NCI-H1092 treated with DMSO at 0.1 percent for 48 hours (cell line): Measurements from ENCODE around the gene CELA2A.
"Not testable (repeated sequence)": the region's sequence is repeated elsewhere in the genome, so short reads cannot be mapped to it uniquely, and the experiment has no call there.

Source experiments
- DNase-seq: peaks from one replicate; lab custom pipeline; 2025; lab: John Stamatoyannopoulos, UW

CELA2A gene

DNA sequence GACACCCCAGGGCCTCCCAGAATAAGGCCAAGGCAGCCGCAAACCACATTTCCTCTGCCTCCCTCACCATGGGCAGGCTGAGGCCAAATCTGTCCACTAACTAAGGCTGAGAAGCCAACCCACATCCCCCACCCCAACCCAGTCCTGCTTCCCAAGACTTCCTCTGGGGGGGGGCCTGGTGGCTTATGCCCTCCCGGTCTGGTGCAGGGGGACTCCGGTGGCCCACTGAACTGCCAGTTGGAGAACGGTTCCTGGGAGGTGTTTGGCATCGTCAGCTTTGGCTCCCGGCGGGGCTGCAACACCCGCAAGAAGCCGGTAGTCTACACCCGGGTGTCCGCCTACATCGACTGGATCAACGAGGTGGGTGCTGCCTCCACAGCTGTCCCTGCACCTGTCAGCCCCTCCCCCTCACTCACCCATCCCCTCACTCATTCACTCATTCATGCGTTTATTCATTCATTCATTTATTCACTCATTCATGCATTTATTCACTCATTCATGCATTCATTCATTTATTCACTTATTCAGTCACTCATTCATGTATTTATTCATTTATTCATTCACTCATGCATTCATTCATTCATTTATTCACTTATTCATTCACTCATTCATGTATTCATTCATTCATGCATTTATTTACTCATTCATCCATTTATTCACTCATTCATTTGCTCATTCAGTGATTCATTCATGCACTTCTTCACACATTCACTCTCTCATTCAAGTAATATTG is 11.0 kb upstream of the CELA2A start:
- no peak for DNase-seq

DNA sequence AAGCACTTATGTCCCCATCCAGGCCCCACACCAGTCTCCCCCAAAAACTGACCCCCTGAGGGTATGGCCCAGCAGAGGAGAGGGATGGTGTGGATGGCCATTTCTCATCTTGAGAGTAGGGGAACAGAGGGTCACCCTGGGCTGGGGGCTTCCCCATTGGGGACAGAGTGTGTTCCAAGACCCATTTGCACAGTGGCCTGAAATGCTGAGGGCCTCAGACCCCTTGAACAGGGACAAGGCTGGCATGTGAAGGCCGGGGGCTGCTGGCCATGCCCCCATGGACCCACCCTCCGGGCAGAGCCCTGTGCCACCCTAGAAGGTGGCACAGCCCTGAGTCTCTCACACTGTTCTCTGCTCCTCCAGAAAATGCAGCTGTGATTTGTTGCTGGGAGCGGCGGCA is 10.3 kb upstream of the CELA2A start:
- no peak for DNase-seq

DNA sequence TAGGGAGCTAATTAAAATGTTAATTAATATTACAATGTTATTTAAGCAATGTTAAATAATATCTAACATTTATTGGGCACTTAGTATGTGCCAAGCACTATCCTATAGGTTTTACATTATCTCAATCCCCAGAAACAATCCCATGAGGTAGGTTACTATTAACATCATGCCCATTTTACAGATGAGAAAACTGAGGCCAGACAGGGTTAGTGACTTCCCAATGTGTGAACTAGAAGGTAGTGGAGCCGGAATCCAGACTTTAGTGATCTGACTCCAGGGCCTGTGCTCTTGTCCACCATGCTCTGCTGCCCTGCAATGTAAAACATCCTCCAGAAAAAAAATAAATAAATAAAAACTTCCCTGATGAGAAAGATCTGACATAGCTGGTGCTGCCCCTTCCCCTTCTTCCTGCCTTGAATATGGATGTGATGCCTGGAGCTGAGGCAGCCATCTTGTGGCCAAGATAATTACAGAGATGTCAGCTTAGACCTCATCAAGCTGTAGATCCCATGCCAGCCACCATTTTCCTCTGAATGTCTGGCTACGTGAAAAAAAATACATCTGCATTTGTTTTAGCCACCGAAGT is 7.6 kb upstream of the CELA2A start:
- DNase-seq: no peak

DNA sequence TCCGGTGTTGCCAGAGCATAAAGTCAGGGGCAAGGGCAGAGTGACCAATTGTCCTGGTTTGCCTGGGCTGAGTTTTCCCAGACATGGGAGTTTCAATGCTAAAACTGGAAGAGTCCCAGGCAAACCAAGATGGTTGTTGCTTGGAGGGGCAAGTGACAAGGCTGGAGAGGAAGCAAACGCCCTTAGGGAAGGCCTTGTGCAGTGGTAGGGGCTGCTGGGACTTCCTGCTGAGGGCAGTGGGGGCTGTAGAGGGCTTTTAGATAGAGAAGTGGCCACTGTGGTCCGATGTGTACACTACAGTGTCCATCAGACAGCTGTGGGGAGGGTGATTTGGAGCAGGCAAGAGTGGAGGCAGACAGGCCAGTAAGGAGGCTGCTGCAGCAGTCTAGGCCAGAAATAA is 7.0 kb upstream of the CELA2A start:
- DNase-seq: no peak

DNA sequence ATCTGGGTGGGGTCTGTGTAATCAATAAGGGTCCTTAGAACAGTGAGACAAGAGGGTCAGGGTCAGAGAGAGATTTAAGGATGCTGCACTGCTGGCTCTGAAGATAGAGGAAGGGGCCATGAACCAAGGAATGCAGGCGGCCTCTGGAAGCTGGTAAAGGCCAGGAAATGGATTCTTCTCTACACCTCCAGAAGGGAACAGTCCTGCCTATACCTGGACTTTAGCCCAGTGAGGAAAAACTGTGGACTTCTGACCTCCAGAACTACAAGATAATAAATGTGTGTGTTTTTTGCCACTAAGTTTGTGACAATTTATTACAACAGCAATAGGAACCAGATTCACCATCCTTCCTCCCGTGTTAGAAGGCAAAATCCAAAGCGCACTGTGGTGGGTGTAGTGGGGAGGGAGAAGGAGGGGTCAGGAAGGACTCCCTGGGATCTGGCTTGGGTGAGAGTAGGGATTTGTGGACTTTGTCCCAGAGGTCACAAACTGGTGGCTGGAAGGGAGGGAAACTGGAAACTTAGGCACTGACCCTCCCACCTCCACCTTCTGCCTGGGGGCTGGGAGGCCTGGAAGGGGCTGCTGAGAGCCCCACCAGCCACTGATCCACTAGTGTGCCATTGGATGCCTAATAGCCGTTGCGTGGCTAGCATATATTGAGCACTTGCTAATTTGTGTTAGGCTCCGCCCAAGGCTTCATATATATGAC is 5.4 kb upstream of the CELA2A start:
- DNase-seq: no peak

DNA sequence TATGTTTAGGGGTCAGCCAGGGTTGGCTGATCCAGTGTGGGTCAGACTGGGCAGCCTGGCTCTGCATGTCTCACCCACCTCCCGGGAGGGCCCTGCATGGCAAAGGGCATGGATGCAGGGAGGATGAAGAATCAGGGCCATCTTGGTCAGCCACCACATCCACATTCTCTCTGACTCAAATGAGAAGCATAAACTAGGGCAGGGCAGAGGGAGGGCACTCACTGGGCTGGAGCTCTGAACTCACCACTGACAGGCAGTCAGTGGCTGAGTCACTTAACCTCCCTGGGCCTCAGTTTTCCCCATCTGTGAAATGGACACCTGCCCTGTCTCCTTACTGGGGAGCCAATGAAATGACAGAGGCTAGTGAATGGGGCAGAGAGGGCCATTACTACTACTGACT is 4.3 kb upstream of the CELA2A start:
- no peak for DNase-seq

DNA sequence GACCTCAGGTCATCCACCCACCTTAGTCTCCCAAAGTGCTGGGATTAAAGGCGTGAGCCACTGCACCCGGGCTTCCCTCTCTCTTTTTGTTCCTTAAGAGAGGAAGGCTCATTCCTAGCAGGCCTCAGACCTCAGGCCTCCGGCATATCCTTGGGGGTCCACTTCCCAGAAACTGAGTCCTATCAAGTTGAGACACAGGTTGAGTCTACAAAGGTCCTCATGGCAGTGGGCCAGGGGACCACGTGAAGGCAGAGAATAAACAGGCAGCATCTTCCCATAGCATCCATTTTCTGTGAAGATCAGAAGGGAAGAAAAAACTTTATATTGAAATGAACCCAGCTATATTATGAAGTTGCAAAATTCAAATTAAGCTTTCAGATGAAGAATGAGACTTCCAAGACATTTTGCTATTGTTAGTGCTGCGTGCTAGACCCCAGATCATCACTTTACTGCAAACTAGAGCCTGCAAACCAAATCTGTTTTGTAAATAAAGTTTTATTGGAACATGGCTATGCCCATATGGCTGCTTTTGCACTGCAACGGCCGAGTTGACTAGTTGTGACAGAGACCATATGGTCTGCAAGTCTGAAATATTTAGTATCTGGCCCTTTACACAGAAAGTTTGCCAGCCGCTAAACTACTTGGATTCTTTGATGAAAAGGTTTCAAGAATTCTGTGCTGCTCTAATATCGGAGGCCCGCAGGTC is 3.5 kb upstream of the CELA2A start:
- no peak for DNase-seq

DNA sequence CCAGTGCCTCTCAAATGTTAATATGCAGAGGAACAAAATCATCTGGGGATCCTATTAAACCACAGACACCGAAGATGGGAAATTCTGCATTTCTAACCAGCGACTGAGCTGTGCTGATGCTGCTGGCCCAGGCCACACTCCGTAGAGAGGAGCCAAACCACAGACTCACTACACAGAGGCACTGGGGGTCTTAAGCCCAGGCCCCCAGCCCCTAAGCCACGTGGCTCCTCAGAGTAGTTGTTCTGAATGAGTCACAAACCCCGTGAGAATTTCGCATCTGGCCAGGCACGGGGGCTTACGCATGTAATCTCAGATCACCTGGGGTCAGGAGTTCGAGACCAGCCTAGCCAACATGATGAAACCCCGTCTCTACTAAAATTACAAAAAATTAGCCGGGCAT is 2.8 kb upstream of the CELA2A start:
- DNase-seq: no peak

DNA sequence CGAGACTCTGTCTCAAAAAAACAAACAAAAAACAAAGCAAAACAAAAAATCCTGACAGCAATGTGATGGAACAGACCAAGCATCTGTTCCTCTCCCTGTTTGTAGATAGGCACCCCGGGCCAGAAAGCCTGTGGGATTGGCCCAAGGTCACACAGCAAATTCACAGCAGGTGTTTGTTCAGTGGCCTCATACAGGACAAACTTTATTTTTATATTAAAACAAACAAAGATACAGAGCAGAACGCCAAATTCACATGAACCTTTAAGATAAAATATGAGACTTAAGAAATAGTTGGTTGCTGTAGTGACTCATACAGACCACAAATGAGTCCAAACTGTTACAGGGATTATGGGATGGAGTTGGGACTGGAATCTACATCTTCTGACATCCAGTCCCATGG is 2.3 kb upstream of the CELA2A start:
- no peak for DNase-seq

DNA sequence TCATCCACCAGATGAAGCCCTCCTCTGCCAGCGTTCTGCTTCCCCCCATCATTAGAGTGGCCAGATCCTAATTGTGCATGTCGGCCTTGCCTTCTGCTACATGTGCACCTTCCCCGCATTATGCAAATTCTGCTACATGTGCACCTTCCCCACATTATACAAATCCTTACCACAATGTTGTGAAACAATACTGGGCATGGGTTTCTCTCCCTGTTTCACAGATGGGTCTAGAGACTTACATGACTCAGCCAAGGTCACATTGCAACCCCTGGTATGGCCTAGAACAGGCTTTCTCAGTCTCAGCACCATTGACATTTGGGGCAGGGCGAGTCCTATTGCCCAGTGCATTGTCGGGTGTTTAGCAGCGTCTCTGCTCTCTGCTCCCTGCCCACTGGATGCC is 1.0 kb upstream of the CELA2A start:
- no peak for DNase-seq

DNA sequence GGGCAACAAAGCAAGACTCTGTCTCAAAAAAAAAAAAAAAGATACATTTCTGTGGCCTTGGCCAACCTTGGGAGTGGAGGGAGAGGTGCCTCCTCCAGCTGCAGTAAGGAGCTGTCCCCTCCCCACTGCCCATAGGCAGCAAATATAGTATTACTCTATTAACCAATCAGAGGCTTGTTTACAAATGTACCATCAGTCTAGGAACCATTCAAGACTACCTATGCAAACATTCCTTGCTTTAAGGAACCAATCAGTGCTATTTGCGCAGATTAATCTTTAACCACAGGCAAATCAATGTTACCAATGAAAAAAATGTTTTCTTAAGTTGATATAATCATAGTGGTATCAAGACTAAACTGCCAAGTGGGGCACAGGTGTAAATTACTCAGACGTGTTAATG is 1.1 kb downstream of the CELA2A start:
- no peak for DNase-seq

DNA sequence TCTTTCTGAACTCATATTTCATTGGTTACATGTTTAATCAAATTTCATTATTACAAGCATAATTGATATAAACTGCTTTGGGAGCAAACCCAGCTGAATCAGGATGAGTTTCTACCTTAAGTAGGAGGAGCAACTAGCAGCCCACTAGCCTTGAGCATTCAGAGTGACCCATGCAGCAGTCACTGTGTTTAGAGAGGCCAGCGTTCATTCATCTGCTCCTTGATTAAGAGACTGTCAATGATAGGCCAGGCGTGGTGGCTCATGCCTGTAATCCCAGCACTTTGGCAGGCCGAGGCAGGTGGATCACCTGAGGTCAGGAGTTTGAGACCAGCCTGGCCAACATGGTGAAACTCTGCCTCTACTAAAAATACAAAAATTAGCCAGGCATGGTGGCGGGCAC is 1.9 kb downstream of the CELA2A start:
- DNase-seq: not testable (repeated sequence)

DNA sequence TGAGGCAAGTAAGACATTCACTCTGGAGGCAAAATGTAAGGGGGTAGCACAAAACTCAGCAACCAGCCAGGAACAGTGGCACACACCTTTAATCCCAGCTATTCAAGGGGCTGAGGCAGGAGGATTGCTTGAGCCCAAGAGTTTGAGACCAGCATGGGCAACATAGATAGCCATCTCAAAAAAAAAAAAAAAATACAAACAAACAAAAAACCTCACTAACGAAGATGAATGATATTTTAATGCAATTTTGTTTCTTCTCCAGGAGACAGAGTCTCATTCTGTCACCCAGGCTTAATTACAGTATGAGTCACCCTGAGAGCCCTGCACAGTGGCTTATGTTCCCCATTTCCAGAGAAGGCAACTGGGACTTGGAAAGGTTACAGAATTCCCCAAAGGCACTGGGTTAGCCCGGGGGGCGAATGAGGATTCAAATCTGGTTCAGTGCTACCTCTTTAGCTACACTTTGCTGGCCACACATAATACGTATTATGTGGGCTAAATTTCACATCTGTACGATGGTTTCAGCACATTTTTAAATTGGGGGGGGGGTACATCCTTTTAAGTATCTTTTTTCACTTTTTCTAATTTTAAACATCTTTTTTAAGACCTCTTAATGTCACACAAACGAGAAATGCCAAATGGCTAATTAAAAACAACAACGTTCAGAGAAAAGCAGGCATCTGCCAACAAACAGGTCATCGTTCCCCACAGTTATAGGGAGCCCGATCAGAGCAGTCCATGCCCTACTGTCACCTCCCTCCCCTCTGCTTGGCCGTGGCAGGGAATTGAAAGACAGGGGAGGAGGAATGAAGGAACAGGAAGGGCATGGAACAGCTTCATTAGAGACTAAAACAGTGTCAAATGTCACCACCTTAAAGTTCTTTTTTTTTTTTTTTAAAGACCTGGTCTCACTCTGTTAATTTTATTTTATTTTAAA is 3.5 kb downstream of the CELA2A start:
- DNase-seq: no peak

DNA sequence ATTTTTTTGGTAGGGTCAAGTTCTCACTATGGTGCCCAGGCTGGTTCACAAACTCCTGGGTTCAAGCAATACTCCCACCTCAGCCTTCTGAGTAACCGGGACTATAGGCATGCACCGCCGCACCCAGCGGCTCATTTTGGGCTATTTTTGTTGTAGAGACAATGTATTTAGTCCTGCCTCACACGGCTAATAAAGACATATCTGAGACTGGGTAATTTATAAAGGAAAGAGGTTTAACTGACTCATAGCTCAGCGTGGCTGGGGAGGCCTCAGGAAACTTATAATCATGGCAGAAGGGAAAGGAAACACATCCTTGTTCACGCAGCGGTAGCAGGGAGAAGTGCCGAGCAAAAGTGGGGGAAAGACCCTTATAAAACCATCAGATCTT is 4.2 kb downstream of the CELA2A start:
- DNase-seq: no peak

DNA sequence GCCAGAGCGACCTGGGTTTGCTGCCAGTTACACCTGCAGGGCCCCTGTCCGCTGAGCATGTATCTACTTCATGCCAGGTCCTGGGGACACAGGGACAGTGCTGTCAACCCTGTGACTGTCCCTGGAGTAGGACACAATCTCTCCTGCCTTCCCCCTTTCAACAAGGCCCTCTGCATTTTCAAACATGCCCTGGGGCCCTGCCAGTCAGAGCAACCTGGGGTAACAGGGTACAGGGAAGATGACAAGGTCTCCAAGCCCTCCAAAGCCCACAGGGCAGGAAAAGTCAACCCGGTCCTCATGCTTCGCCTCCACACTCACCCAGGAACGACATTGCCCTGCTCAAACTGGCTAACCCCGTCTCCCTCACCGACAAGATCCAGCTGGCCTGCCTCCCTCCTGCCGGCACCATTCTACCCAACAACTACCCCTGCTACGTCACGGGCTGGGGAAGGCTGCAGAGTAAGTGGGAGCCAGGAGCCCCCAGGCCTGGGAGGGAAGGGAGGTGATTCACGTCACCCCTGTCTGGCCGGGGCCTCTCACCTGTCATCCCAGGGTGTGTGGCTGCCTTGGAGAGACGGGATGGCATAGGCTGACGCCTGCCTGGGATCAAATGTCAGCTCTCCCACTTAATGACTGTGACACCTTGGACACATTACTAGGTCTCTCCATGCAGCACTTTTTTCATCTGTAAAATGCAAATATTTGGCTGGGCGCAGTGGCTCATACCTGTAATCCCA is 6.7 kb downstream of the CELA2A start:
- DNase-seq: not testable (repeated sequence)

DNA sequence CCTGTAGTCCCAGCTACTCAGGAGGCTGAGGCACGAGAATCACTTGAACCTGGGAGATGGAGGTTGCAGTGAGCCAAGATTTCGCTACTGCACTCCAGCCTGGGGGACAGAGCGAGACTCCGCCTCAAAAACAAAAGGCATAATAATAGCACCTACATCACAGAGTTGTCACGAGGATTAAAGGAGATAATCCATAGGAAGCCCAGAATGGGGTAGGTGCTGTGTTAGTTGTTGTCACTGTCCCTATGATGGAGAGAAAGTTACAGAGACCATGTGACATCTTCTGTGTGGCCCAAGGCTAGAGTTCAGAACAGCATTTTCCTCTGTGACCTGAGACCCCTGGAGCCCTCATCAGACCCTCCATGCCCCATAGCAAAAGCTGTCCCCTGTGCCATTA is 7.4 kb downstream of the CELA2A start:
- not testable (repeated sequence) for DNase-seq

DNA sequence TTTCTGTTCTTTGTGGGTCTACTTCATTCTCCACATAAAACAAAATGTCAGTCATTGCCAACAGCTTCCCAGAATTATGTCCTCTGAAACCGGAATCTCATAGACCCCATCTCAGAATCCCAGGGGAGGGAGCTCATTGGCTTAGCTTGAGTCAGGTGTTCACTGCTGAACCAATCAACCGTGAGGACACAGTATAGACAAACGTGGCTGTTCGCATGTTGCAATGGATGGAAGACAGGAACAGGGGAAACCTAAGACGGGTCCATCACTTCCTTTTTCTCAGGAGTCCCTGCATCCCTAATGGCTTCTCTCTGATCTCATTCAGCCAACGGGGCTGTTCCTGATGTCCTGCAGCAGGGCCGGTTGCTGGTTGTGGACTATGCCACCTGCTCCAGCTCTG is 9.1 kb downstream of the CELA2A start:
- DNase-seq: no peak

DNA sequence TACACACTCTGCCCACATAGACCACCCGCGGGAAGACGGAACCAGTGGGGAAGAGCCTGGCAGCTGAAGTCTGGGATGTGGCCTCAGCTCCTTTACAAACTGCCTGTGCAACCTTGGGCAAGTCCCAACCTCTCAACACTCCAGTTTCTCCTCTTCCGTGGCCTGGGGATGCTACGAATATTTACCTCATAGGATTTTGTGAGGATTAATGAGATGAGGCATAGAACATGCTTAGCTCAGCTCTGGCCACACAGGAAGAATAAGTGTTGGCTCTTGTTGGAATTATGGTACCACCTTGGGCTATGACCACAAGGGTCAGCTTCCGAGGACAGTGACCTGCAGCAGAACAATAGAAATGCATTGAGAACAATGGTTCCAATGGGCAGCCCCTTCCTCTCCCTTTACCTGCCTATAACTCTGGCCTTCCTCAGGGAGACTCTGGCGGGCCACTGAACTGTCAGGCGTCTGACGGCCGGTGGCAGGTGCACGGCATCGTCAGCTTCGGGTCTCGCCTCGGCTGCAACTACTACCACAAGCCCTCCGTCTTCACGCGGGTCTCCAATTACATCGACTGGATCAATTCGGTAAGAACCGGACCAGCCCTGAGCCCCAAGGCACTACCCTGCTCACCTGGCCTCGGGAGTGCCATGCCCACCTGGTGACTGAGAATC is 10.6 kb downstream of the CELA2A start:
- DNase-seq: not testable (repeated sequence)

DNA sequence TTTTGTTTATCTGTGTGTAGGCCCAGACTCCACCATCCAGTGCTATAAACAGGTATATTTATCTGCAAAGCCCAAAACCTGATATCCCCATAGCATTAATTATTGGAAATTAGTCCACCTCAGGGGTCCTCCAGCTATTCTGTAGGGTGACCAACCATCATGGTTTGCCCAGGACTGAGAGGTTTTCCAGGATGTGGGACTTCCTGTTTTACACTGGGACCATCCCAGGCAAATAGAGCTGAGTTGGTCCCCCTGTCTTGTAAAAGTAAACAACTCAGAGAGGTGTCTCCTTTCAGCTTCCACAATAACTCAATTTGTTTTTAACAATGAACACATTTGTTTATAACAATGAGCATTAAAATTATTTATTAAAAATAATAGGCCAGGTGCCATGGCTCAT is 11.6 kb downstream of the CELA2A start:
- no peak for DNase-seq

DNA sequence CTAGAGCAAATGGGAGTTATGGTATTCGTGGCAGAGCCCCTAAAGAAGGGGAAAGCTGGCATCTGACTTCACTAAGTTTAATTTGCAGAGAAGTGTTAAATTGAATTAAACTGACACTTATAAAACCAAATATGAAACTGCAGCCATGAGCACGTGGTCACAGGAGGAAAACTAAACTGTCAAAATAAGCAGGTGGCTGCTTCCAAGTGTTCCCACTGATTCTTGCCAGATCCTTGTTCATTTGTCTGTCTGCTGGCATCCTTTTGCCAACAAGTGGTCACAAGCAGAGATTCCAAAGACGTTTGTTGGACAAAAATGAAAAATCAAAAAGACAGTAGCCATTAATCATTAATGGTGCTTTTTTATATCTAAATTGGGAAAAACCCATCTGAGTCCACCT is 12.8 kb downstream of the CELA2A start:
- DNase-seq: no peak
